Measurements from ENCODE around the gene GSTM1. TPM values are rescaled to one million over a fixed set of nuclear protein-coding genes. Genes with fewer than 3 reads are reported as not detected.

GSTM1 gene
- not detected for total RNA-seq

- no peaks in the 10 kb centered on the region for H3K4me1 Mint-ChIP-seq
- H3K36me3 Mint-ChIP-seq = no peaks in the 10 kb centered on the region
- ATAC-seq = no peak
- H3K4me3 Mint-ChIP-seq = no peak within 1 kb of the TSS
- no peak for DNase-seq
- CTCF ChIA-PET = no interaction called here
- H3K27ac Mint-ChIP-seq = no peak within 1 kb of the TSS
- no peaks in the 10 kb centered on the region for H3K27me3 Mint-ChIP-seq
- no peaks in the 10 kb centered on the region for H3K9me3 Mint-ChIP-seq (ENCODE audit: low read depth)
Measured at GRCh38 chr1:109687641-109688499, at the start of gene GSTM1. GSTM1 (plus strand) TSS chr1:109687817; CDS start chr1:109687874, 57 bp downstream.

- CTCF ChIA-PET = interaction anchor here (0.9 to 10.0 kb wide), 42 partner anchors 9 to 421 kb away, joined by 3 to 269 read pairs (median 5); partner anchors contain the start of genes AHCYL1, AMPD2, CYB561D1 and EPS8L3
- H3K4me3 Mint-ChIP-seq = no peak overlapping the region
- H3K36me3 Mint-ChIP-seq = no peaks in the 10 kb centered on the region
- no peak overlapping the region for H3K27ac Mint-ChIP-seq
- peaks cover 23% of the 10 kb centered on the region for H3K4me1 Mint-ChIP-seq
- DNase-seq = peak; percentile 31
- no peak for ATAC-seq
- H3K27me3 Mint-ChIP-seq = peaks cover 2% of the 10 kb centered on the region
- no peaks in the 10 kb centered on the region for H3K9me3 Mint-ChIP-seq (ENCODE audit: low read depth)
Measured at GRCh38 chr1:109639063-109639840, 48.4 kb upstream of the GSTM1 start.

GRCh38 chr1:109639841-109640184, 47.8 kb upstream of the GSTM1 start:
- no peak overlapping the region for H3K27ac Mint-ChIP-seq
- DNase-seq = peak; percentile 37
- no peak for ATAC-seq

GRCh38 chr1:109640285-109640865, 47.2 kb upstream of the GSTM1 start:
- Mint-ChIP-seq H3K4me1 (peaks cover 12% of the 10 kb centered on the region), H3K36me3 (no peaks in the 10 kb centered on the region), H3K27me3 (peaks cover 2% of the 10 kb centered on the region), H3K4me3 (no peak overlapping the region), H3K9me3 (ENCODE audit: low read depth) (no peaks in the 10 kb centered on the region), H3K27ac (no peak overlapping the region)
- DNase-seq = peak; percentile 93
- ATAC-seq = peak; percentile 75
- CTCF ChIA-PET = interaction anchor here (0.5 to 10.0 kb wide), 77 partner anchors 8 to 420 kb away, joined by 3 to 269 read pairs (median 5); partner anchors contain the start of genes AHCYL1, AMIGO1, AMPD2 and CYB561D1

More at GRCh38 chr1:109639841-109640184, 47.8 kb upstream of the GSTM1 start:
- Mint-ChIP-seq H3K36me3 (no peaks in the 10 kb centered on the region), H3K4me1 (peaks cover 17% of the 10 kb centered on the region), H3K4me3 (no peak overlapping the region), H3K9me3 (ENCODE audit: low read depth) (no peaks in the 10 kb centered on the region), H3K27me3 (peaks cover 2% of the 10 kb centered on the region)
- CTCF ChIA-PET = interaction anchor here (0.6 to 10.0 kb wide), 71 partner anchors 8 to 420 kb away, joined by 3 to 269 read pairs (median 5); partner anchors contain the start of genes AHCYL1, AMPD2, CYB561D1 and EPS8L3

GRCh38 chr1:109641078-109641740, 46.4 kb upstream of the GSTM1 start:
- Mint-ChIP-seq H3K36me3 (no peaks in the 10 kb centered on the region), H3K4me3 (no peak overlapping the region), H3K27me3 (peaks cover 2% of the 10 kb centered on the region), H3K9me3 (ENCODE audit: low read depth) (no peaks in the 10 kb centered on the region), H3K27ac (no peak overlapping the region), H3K4me1 (peaks cover 11% of the 10 kb centered on the region)
- no peak for ATAC-seq
- CTCF ChIA-PET = interaction anchor here (0.5 to 10.0 kb wide), 39 partner anchors 10 to 388 kb away, joined by 3 to 269 read pairs (median 6); partner anchors contain the start of genes AHCYL1, AMIGO1, AMPD2 and CYB561D1
- peak; percentile 22 for DNase-seq

- peaks cover 11% of the 10 kb centered on the region for H3K4me1 Mint-ChIP-seq
- no peak overlapping the region for H3K27ac Mint-ChIP-seq
- CTCF ChIA-PET = interaction anchor here (0.8 to 10.0 kb wide), 18 partner anchors 9 to 372 kb away, joined by 3 to 269 read pairs (median 26); partner anchors contain the start of genes AHCYL1, AMIGO1, AMPD2 and CYB561D1
- peaks cover 2% of the 10 kb centered on the region for H3K27me3 Mint-ChIP-seq
- DNase-seq = no peak
- H3K4me3 Mint-ChIP-seq = no peak overlapping the region
- H3K9me3 Mint-ChIP-seq (ENCODE audit: low read depth) = no peaks in the 10 kb centered on the region
- no peaks in the 10 kb centered on the region for H3K36me3 Mint-ChIP-seq
- ATAC-seq = no peak
Measured at GRCh38 chr1:109641861-109642260, 45.8 kb upstream of the GSTM1 start.

- H3K27ac Mint-ChIP-seq = no peak overlapping the region
- H3K27me3 Mint-ChIP-seq = peaks cover 2% of the 10 kb centered on the region
- ATAC-seq (no peak), DNase-seq (no peak)
- H3K4me1 Mint-ChIP-seq = peaks cover 11% of the 10 kb centered on the region
- no peaks in the 10 kb centered on the region for H3K9me3 Mint-ChIP-seq (ENCODE audit: low read depth)
- CTCF ChIA-PET = interaction anchor here (0.8 to 10.0 kb wide), 12 partner anchors 9 to 368 kb away, joined by 3 to 269 read pairs (median 22); partner anchors contain the start of genes AHCYL1, AMPD2, CYB561D1 and GNAT2
- H3K36me3 Mint-ChIP-seq = no peaks in the 10 kb centered on the region
- H3K4me3 Mint-ChIP-seq = no peak overlapping the region
Measured at GRCh38 chr1:109642626-109643025, 45.0 kb upstream of the GSTM1 start.

- Mint-ChIP-seq H3K27ac (no peak overlapping the region), H3K36me3 (no peaks in the 10 kb centered on the region), H3K27me3 (peaks cover 2% of the 10 kb centered on the region), H3K9me3 (ENCODE audit: low read depth) (no peaks in the 10 kb centered on the region), H3K4me3 (no peak overlapping the region), H3K4me1 (peaks cover 11% of the 10 kb centered on the region)
- DNase-seq (peak; percentile 93), ATAC-seq (peak; percentile 97)
- CTCF ChIA-PET = interaction anchor here (0.6 to 9.1 kb wide), 14 partner anchors 8 to 367 kb away, joined by 3 to 269 read pairs (median 4); partner anchors contain the start of genes AHCYL1, CYB561D1, GNAI3 and GSTM4
Measured at GRCh38 chr1:109643385-109644230, 44.0 kb upstream of the GSTM1 start.

GRCh38 chr1:109644670-109645069, 42.9 kb upstream of the GSTM1 start:
- no peaks in the 10 kb centered on the region for H3K36me3 Mint-ChIP-seq
- H3K9me3 Mint-ChIP-seq (ENCODE audit: low read depth) = no peaks in the 10 kb centered on the region
- no peak overlapping the region for H3K4me3 Mint-ChIP-seq
- CTCF ChIA-PET = interaction anchor here (2.0 to 9.1 kb wide), 4 partner anchors 7 to 340 kb away, joined by 18 to 269 read pairs (median 142); partner anchors contain the start of gene AHCYL1
- H3K4me1 Mint-ChIP-seq = peaks cover 18% of the 10 kb centered on the region
- DNase-seq = no peak
- H3K27me3 Mint-ChIP-seq = peaks cover 2% of the 10 kb centered on the region
- H3K27ac Mint-ChIP-seq = no peak overlapping the region
- ATAC-seq = no peak

GRCh38 chr1:109649491-109649914, 38.1 kb upstream of the GSTM1 start:
- DNase-seq (peak; percentile 21), ATAC-seq (no peak)
- H3K27ac Mint-ChIP-seq = no peak overlapping the region
- H3K27me3 Mint-ChIP-seq = peaks cover 40% of the 10 kb centered on the region
- CTCF ChIA-PET = interaction anchor here (1.0 to 5.6 kb wide), 12 partner anchors 9 to 335 kb away, joined by 4 to 98 read pairs (median 7); partner anchors contain the start of gene AHCYL1
- no peak overlapping the region for H3K4me3 Mint-ChIP-seq
- H3K9me3 Mint-ChIP-seq (ENCODE audit: low read depth) = no peaks in the 10 kb centered on the region
- no peaks in the 10 kb centered on the region for H3K36me3 Mint-ChIP-seq
- peaks cover 7% of the 10 kb centered on the region for H3K4me1 Mint-ChIP-seq

GRCh38 chr1:109650609-109651008, 37.0 kb upstream of the GSTM1 start:
- peaks cover 44% of the 10 kb centered on the region for H3K27me3 Mint-ChIP-seq
- H3K9me3 Mint-ChIP-seq (ENCODE audit: low read depth) = no peaks in the 10 kb centered on the region
- H3K4me1 Mint-ChIP-seq = peaks cover 15% of the 10 kb centered on the region
- CTCF ChIA-PET = interaction anchor here (0.7 to 5.6 kb wide), 16 partner anchors 7 to 364 kb away, joined by 3 to 98 read pairs (median 7); partner anchors contain the start of gene AHCYL1
- DNase-seq = no peak
- H3K4me3 Mint-ChIP-seq = no peak overlapping the region
- no peak for ATAC-seq
- no peak overlapping the region for H3K27ac Mint-ChIP-seq
- H3K36me3 Mint-ChIP-seq = no peaks in the 10 kb centered on the region

All from activated CD8-positive, alpha-beta memory T cell treated with anti-CD3 and anti-CD28 coated beads, Interleukin-2, amount 10 ng/mL, durations not matched to agents 7 days and 5 days (primary cell).